Left hindlimb (tissue), 1 donor: ENCODE results near the gene FRMD6.

Experiments used
- DNase-seq: peaks from one replicate; pipeline ENCODE4 v3.0.0-alpha.2; 2018

Gene FRMD6

GRCh38 chr14:51674294-51675002, 22.7 kb downstream of the FRMD6 start:
- no peak for DNase-seq

- DNase-seq, result no peak
Observed at GRCh38 chr14:51676549-51676948, 24.8 kb downstream of the FRMD6 start.

DNA sequence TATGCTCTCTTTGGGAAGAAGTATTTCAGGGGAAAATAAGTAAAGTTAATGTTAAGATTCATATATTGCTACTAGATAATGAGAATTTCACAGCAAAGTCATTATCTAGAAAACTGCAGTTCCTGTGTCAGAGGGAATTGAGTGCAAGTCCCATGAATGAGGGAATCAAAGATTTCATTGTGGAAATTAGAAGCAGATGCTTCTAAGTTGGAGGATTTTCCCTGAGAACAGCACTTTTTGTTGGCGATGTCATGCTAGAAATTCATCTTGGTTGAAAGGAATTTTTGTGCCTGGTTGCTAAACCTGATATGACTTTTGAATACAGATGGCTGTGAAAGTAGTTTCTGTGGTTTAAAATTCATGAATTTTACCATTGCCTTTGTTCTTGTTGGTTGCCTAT, 25.6 kb downstream of the FRMD6 start:
- DNase-seq, result no peak

GRCh38 chr14:51677738-51678137, 26.0 kb downstream of the FRMD6 start:
- DNase-seq, result no peak

DNA sequence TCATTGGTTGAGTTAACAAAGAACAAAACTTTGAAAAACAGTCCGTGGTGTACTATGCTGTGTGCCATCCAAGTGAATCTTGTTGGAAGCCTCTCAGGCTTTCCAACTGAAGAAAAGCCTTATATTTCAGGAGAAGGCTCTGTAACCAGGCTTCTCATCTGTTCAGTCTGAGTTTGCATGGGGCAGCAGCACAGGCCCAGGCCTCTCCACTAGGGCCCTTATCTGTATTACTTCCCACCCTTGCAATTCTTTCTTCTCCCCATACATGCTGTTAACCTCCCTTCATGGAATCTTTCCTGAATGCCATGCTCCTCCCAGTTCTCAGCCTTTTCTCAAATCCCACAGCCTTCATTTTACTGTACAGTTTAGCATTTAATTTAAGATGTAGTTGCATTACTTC, 28.3 kb downstream of the FRMD6 start:
- no peak for DNase-seq

DNA sequence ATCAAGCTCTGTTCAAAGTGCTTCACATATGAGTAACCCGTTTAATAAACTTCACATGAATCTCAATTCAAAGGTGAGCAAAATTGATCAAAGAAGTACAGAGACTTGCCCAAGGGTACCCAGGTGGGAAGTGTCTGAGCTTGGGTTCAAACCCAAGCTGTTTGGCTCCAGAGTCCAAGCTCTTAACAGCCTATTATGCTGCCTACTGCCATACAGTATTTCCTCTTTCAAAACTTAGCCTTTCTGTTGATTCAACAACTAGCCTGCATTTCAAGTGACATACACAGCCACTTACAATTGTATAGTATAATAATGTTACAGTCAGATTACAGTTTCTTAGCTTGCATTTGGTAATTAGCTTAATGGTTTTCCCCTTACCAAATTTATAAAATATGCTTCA, 29.7 kb downstream of the FRMD6 start:
- DNase-seq, result no peak

GRCh38 chr14:51682411-51682810, 30.7 kb downstream of the FRMD6 start:
- no peak for DNase-seq

DNA sequence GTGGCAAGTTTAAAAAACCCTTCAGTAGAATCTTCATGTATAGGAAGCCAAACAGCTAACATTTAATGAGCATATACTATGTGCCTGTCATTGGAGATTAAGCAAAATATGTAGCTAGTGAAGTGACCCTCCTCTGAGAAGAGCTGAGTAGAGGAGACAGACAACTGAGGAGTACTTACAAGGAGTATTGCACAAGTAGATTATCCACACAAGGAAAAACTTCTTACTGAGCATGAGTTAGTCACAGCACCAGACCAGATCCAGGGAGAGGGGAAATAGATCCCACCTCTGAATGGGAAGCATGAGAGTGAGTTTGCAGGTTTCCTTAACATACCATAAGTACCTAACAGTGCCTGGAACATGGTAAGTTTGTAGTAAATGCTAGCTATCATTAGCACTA, 33.0 kb downstream of the FRMD6 start:
- no peak for DNase-seq

DNA sequence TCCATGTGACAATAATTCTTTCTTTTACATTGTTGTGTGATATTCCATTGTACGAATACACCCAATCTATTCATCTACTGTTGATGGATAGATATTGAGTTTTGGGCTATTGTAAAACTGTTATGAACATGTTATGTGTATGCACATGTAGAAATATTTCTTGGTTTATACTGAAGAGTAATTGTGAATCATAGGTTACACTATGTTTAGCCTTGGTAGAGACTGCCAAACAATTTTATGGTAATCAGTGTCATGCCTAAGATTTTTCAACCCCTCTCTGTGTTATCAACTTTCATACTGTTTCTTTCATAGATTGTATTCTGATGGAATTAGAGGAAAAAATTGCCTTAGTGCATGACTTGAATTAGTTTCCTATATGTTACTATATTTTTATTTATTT, 39.5 kb downstream of the FRMD6 start:
- no peak for DNase-seq

DNA sequence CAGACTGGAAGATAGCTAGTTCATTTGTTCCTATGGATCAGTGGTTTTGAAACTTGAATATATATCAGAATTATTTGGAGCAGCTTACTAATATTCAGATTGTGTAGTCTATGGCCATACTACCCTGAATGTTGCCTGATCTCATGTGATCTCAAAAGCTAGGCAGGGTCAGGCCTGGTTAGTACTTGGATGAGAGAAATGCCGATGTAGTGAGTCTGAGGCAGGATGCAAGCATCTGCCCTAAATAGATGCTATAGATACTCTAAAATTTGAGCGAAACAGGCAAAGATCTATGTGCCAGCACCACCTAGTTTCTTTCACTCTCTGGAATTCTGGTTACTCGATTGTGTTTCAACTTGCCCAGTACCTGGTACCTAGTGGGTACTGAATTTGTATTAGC, 40.9 kb downstream of the FRMD6 start:
- no peak for DNase-seq

- no peak for DNase-seq
Observed at GRCh38 chr14:51697848-51698247, 46.1 kb downstream of the FRMD6 start.

GRCh38 chr14:51701951-51702350, 50.2 kb downstream of the FRMD6 start:
- DNase-seq, result no peak

DNA sequence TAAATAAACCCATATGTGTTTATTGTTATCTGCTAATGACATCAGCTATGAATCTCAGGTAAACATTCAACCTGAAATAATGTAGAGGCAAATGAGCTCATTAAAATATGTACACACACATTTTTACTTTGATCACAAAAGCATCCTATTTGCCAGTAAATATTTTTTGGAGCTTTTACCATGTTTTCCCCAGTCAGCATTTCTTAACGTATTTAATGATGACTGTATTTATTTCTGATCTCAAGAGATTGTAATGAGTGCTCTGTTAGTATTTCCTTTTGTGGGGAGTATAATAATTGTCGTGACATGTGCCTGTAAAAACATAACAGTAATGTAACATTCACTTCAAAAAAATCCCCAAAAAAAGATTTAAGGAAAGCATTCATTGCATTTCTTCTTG, 52.1 kb downstream of the FRMD6 start:
- no peak for DNase-seq

DNA sequence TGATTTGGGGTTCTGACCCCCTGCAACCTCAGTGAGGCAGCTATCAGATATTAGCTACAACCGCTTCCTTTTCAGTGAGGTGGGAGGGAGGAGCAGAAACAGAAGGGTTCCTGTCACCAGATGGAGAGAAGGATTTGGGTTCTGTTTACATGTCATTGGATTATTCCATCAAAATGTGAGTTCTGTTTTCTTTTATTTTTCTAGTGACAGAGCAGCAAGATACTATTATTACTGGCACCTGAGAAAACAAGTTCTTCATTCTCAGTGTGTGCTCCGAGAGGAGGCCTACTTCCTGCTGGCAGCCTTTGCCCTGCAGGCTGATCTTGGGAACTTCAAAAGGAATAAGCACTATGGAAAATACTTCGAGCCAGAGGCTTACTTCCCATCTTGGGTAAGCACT, 52.8 kb downstream of the FRMD6 start:
- DNase-seq, result no peak

- no peak for DNase-seq
Observed at GRCh38 chr14:51707327-51707726, 55.6 kb downstream of the FRMD6 start.

- no peak for DNase-seq
Observed at GRCh38 chr14:51711505-51711904, 59.8 kb downstream of the FRMD6 start.

DNA sequence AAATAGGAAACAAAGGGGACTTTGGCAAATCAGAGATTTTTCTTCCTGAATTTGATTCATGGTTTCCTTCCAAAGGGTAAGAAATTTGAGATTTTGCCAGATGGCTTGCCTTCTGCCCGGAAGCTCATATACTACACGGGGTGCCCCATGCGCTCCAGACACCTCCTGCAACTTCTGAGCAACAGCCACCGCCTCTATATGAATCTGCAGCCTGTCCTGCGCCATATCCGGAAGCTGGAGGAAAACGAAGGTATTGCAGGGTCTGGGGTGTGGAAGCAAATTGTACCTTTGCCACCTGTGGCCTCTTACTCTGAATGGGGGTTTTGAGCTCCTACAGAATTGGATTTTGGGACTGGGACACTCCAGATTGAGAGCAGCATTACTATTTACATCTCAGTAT, 63.5 kb downstream of the FRMD6 start:
- DNase-seq, result no peak

DNA sequence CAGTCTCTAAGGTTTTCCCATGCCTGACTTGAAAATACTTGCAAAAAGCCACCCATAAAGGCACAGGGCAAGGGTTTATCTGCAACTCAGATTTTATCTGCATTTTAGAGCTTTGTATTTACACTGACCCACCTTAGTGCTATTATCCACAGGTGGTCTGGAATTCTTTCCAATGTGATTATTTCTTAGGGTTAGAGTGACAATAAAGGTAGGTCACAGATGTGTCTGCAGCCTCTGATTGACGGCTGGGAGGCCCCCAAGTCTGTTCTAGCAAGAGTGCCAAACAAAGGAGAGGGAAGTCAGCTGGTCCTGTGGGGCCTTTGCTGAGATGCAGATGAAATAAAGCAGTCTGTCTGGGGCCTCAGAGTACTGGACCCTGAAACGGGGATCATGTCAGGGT, 64.0 kb downstream of the FRMD6 start:
- DNase-seq, result no peak

- no peak for DNase-seq
Observed at GRCh38 chr14:51716610-51717009, 64.9 kb downstream of the FRMD6 start.

DNA sequence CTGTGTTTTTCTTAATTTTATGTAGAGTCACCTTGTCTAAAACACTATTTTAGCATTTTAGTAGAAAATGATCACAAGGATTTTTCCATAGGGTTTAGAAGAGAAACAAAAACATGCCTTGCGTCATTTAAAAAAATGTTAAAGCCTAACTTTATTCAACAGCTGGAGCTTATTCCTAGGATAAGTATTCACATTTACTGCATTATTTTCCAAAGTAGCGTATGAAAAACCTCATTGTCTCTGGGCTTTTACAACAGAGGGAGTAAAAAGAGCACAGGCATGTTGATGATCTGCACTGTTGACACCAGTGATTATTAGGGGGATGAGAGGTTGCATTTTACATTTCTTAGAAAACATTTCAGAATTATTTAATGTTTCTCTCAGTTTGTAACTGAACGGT, 66.1 kb downstream of the FRMD6 start:
- DNase-seq, result no peak

- DNase-seq, result no peak
Observed at GRCh38 chr14:51719955-51720354, 68.2 kb downstream of the FRMD6 start.

DNA sequence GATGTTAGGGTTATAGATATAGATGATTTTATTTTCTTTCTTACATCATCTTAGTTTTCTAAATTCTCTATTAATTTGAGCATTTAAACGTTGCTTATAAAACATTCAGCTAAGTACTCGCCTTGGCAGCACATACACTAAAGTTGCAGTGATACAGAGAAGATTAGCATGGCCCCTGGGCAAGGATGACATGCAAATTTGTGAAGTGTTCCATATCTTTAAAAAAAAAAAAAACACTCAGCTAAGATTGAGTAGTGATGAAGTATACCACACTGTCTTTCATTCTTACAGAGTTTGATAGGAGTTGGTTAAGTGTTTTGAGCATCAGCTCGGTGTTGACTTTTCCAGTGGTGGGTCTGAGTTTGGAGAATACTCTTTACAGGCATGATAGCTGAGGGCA, 72.3 kb downstream of the FRMD6 start:
- no peak for DNase-seq

- DNase-seq, result no peak
Observed at GRCh38 chr14:51724650-51725049, 72.9 kb downstream of the FRMD6 start.

DNA sequence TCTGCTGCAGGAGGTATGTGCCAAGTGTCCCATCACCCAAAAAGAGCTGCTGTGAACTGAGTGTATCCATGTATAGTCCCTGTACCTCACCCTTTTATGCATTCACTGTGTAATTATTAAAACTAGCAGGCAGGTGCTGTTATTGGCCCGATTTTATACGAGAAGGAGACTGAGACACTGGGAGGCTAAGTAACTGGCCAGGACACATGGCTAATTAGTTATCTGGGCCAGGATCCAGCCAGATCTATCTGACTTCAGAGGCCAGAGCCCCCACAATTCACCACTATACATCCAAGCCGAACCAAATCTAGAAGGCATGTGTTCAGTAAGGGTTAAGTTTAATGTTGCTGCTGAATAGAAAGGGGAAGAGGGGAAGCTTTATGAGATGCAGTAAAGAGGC, 73.4 kb downstream of the FRMD6 start:
- no peak for DNase-seq

- no peak for DNase-seq
Observed at GRCh38 chr14:51726166-51726899, 74.6 kb downstream of the FRMD6 start.
